HepG2 (cell line): ENCODE results near the gene FGGY. TPM values are rescaled to one million over a fixed set of nuclear protein-coding genes. Genes with fewer than 3 reads are reported as not detected.

Experiments
- ATAC-seq: fragments of 200-7000 bp; cut with Tn5 transposase; 3 replicates; pipeline ENCODE4 v1.9.1; 2020; ENCODE audit warnings: mild to moderate bottlenecking, moderate library complexity
- BruUV-seq: library from RNA; stranded (reverse); fragments of 400-500 nt; replicated peaks from 2 replicates; lab custom pipeline; 2021; lab: Mats Ljungman, UMichigan
- CTCF ChIA-PET: fragments of 300-600 bp; formaldehyde crosslinking; extraction: SDS; loops from one replicate; lab custom pipeline; 2021; ENCODE audit warnings: low total read pairs, inconsistent platforms, low intra/inter-chr PET ratio; lab: Yijun Ruan, JAX
- POLR2A ChIA-PET: fragments of 350-600 bp; sonication (Branson Sonifier 250); formaldehyde crosslinking; loops from one replicate; lab custom pipeline; 2020; ENCODE audit warnings: antibody characterized with exemption, inconsistent platforms; lab: Yijun Ruan, JAX
- DNase-seq: peaks from one replicate; pipeline ENCODE4 v3.0.0-alpha.2; 2015; ENCODE audit warnings: low spot score
- FAIRE-seq: peaks from 3 replicates; lab custom pipeline; 2011; peaks lifted over from hg19 to GRCh38; lab: Jason Lieb, UNC
- H2AFZ ChIP-seq: one replicate; pipeline ENCODE4 v1.6.1; 2011; ENCODE audit warnings: low read length, inconsistent platforms
- H3K27ac ChIP-seq: fragments of 300-600 bp; 3 replicates; pipeline ENCODE4 v1.8.0; 2011; ENCODE audit warnings: mixed run types, mild to moderate bottlenecking, mixed read lengths, low read length, inconsistent platforms; ENCODE audit not compliant: insufficient read depth; ENCODE audit errors: extremely low read length
- H3K27me3 ChIP-seq, 2 experiments: fragments of 200-600 bp in 1 of 2; 2 replicates in 1 of 2; 3 replicates in 1 of 2; pipeline versions ENCODE4 v1.6.0 to v1.8.0; 2011; ENCODE audit warnings: low read length in 2 of 2, mild to moderate bottlenecking in 2 of 2, moderate library complexity in 2 of 2, inconsistent platforms in 1 of 2; ENCODE audit not compliant: insufficient read depth in 2 of 2, control insufficient read depth in 1 of 2
- H3K36me3 ChIP-seq, 2 experiments: fragments of 200-600 bp in 1 of 2; replicated peaks in 1 of 2; 2 replicates in 1 of 2; 3 replicates in 1 of 2; pipeline versions ENCODE4 v1.5.1 to v1.8.0; 2011; ENCODE audit warnings: low read length in 2 of 2, inconsistent platforms in 1 of 2; ENCODE audit not compliant: insufficient read depth in 2 of 2, control insufficient read depth in 1 of 2
- H3K4me1 ChIP-seq: 2 replicates; pipeline ENCODE4 v1.5.1; 2012; ENCODE audit warnings: low read length, inconsistent platforms; ENCODE audit not compliant: insufficient read depth
- H3K4me2 ChIP-seq: 2 replicates; pipeline ENCODE4 v1.6.0; 2011; ENCODE audit warnings: low read depth, low read length, inconsistent platforms
- H3K4me3 ChIP-seq, 3 experiments: fragments of 200-600 bp in 1 of 3; sonication (generic), shearing (Covaris generic) in 1 of 3; replicated peaks in 1 of 3; 2 replicates each; pipeline ENCODE4 v1.5.1; 2011 to 2016; ENCODE audit warnings: low read length in 3 of 3, inconsistent platforms in 2 of 3, low read depth in 2 of 3, mild to moderate bottlenecking in 2 of 3, control low read depth in 1 of 3, mixed read lengths in 1 of 3; ENCODE audit not compliant: insufficient read depth in 1 of 3
- H3K79me2 ChIP-seq: one replicate; pipeline ENCODE4 v1.6.1; 2011; ENCODE audit warnings: low read length, inconsistent platforms; ENCODE audit not compliant: insufficient read depth
- H3K9ac ChIP-seq: 2 replicates; pipeline ENCODE4 v1.6.0; 2011; ENCODE audit warnings: mild to moderate bottlenecking, low read depth, low read length, inconsistent platforms; ENCODE audit not compliant: insufficient read depth
- H3K9me3 ChIP-seq: 2 replicates; pipeline ENCODE4 v1.5.1; 2012; ENCODE audit warnings: mild to moderate bottlenecking, low read length
- H4K20me1 ChIP-seq: 2 replicates; pipeline ENCODE4 v1.6.0; 2011; ENCODE audit warnings: inconsistent platforms, mild to moderate bottlenecking, low read length, moderate library complexity; ENCODE audit not compliant: insufficient read depth
- BCLAF1 ChIP-seq: fragments of 450-650 bp; IDR thresholded peaks from 2 replicates; pipeline ENCODE4 v1.6.1; 2017; ENCODE audit warnings: mild to moderate bottlenecking
- CEBPB ChIP-seq: IDR thresholded peaks from 2 replicates; pipeline ENCODE4 v1.6.1; 2011; ENCODE audit warnings: low read depth, low read length, improper control_type of control experiment, borderline replicate concordance
- DRAP1 ChIP-seq: IDR thresholded peaks from 2 replicates; pipeline ENCODE4 v1.6.1; 2016; ENCODE audit warnings: missing genetic modification reagents, missing compliant biosample characterization
- HNF1A ChIP-seq, 2 experiments: sonication (generic) in 1 of 2; formaldehyde crosslinking in 1 of 2; IDR thresholded peaks; 2 replicates each; pipeline versions ENCODE4 v1.4.0 to v1.6.1; 2016 to 2020; ENCODE audit warnings: borderline replicate concordance in 1 of 2, low read depth in 1 of 2, mild to moderate bottlenecking in 1 of 2, missing genetic modification reagents in 1 of 2
- HNRNPL ChIP-seq: fragments of 200-400 bp; formaldehyde crosslinking; IDR thresholded peaks from 2 replicates; pipeline ENCODE4 v1.6.1; 2017; ENCODE audit warnings: mild to moderate bottlenecking, low read depth, low read length
- NFATC3 ChIP-seq: sonication (generic); formaldehyde crosslinking; IDR thresholded peaks from 2 replicates; pipeline ENCODE4 v1.5.1; 2020; ENCODE audit warnings: mild to moderate bottlenecking, missing genetic modification reagents
- RAD21 ChIP-seq: fragments of 450-650 bp; formaldehyde crosslinking; IDR thresholded peaks from 2 replicates; pipeline ENCODE4 v1.5.0; 2020; ENCODE audit warnings: mild to moderate bottlenecking
- SRSF1 ChIP-seq: fragments of 200-400 bp; formaldehyde crosslinking; optimal IDR thresholded peaks from 2 replicates; pipeline ENCODE3; 2017; ENCODE audit warnings: mild to moderate bottlenecking, low read depth, low read length, moderate library complexity
- WIZ ChIP-seq: sonication (generic); formaldehyde crosslinking; IDR thresholded peaks from 2 replicates; pipeline ENCODE4 v1.5.1; 2020; ENCODE audit warnings: mild to moderate bottlenecking, missing genetic modification reagents
- ZNF225 ChIP-seq: sonication (generic); formaldehyde crosslinking; IDR thresholded peaks from 2 replicates; pipeline ENCODE4 v1.4.0; 2020; ENCODE audit warnings: mild to moderate bottlenecking, missing genetic modification reagents
- ZNF513 ChIP-seq: sonication (generic); formaldehyde crosslinking; conservative IDR thresholded peaks from 2 replicates; pipeline ENCODE4 v1.5.0; 2020; ENCODE audit warnings: missing genetic modification reagents
- WGBS: methylation state at CpG from one replicate; pipeline ENCODE4 v1.1.6; 2017; ENCODE audit warnings: low lambda C conversion rate; 5-methylcytosine and 5-hydroxymethylcytosine counted together
- in situ Hi-C: cut with HindIII; loops from 2 replicates; pipeline ENCODE4 v1.10.0; 2017; ENCODE audit warnings: low pct_unique_long_range_greater_than_20kb; ENCODE audit not compliant: extremely low pct_ligation_motif_present
- intact Hi-C: fragments of 100-400 bp; cut with micrococcal nuclease; formaldehyde crosslinking; loops from one replicate; pipeline ENCODE4 v1.10.0; 2022; ENCODE audit not compliant: unreplicated experiment
- polyA plus RNA-seq, 8 experiments: library from polyadenylated mRNA; depleted of rRNA in 3 of 8; stranded (reverse) in 7 of 8; unstranded in 1 of 8; fragments of >200 nt; fragmentation: Illumina TruSeq in 4 of 8; extraction: Trizol in 4 of 8; gene quantifications; 2 replicates each; pipeline versions ENCODE4 v1.2.1 to v1.2.3, GENCODE V29; 2011 to 2016; ENCODE audit warnings: low read depth in 4 of 8, missing spikeins in 1 of 8, mixed read lengths in 1 of 8; ENCODE audit not compliant: insufficient read depth in 1 of 8
- total RNA-seq, 5 experiments: library from RNA; depleted of rRNA; stranded (reverse); fragments of >200 nt; fragmentation: Illumina TruSeq; extraction: Trizol; gene quantifications; 2 replicates each; pipeline ENCODE4 v1.2.3, GENCODE V29; 2016; ENCODE audit warnings: low read depth in 1 of 5

The FGGY gene
- total and polyA plus RNA-seq, 2 of the 13 experiments (the other 11 are each of a cell fraction or from before 2014, with no cell fraction given): 15.7 to 27.5 TPM

- Histone ChIP-seq H3K4me1 (peaks cover 26% of the 10 kb centered on the region), H3K4me2 (no peak overlapping the region), H3K36me3 (no peaks in the 10 kb centered on the region), H3K9ac (no peak overlapping the region), H3K9me3 (no peaks in the 10 kb centered on the region), H2AFZ (no peak overlapping the region), H4K20me1 (no peaks in the 10 kb centered on the region), H3K27ac (no peak overlapping the region), H3K79me2 (no peaks in the 10 kb centered on the region), H3K27me3 (no peaks in the 10 kb centered on the region), H3K4me3 (no peak overlapping the region)
- CTCF ChIA-PET: no interaction called here
- intact Hi-C loops (no loop called here), in situ Hi-C loops (no loop called here)
- POLR2A ChIA-PET: no interaction called here
- BruUV-seq: no TSS peak
- 88% methylated on average over 2 of the region's 2 CpGs for WGBS
- ATAC-seq: no peak
- no peak for DNase-seq
- FAIRE-seq: no peak
- no peak for TF ChIP-seq BCLAF1
- TF ChIP-seq ZNF513 (CRISPR knock-in tag): no peak
- TF ChIP-seq SRSF1: no peak
- TF ChIP-seq RAD21: no peak
- TF ChIP-seq ZNF225: no peak
- no peak for TF ChIP-seq HNF1A (IDR thresholded peaks at IDR 0.05; ENCODE audit: low read depth)
- TF ChIP-seq HNF1A (CRISPR knock-in tag; IDR thresholded peaks at IDR 0.05; ENCODE audit: borderline replicate concordance): no peak
- no peak for TF ChIP-seq DRAP1
- no peak for TF ChIP-seq HNRNPL
- no peak for TF ChIP-seq NFATC3 (CRISPR knock-in tag)
- no peak for TF ChIP-seq WIZ
- TF ChIP-seq CEBPB: no peak
Measured at GRCh38 chr1:59412718-59413326, 115.9 kb downstream of the FGGY start.
